Measurements from ENCODE around the gene TMEM63B.
A peak's percentile ranks its signal among the peaks of the same experiment; 100 is the strongest.

- TF ChIP-seq MAX (IDR thresholded peaks at IDR 0.05) (peak; percentile 51; the same call in 1 of the 2 replicates), EGR1 (IDR thresholded peaks at IDR 0.05) (no peak), CEBPB (IDR thresholded peaks at IDR 0.05) (no peak), EP300 (IDR thresholded peaks at IDR 0.05; ENCODE audit: borderline replicate concordance) (peak; percentile 24; the same call in 1 of the 2 replicates), NFIC (IDR thresholded peaks at IDR 0.05) (0 out of 2 replicates have a peak, but pooled peaks have one; percentile 51), TAF1 (IDR thresholded peaks at IDR 0.05; ENCODE audit: low read depth) (no peak), FOXM1 (IDR thresholded peaks at IDR 0.05; ENCODE audit: borderline replicate concordance, low read depth) (no peak), RAD21 (IDR thresholded peaks at IDR 0.05; ENCODE audit: low read depth) (no peak), YY1 (IDR thresholded peaks at IDR 0.05; ENCODE audit: low read depth) (no peak), TEAD4 (IDR thresholded peaks at IDR 0.05) (peak; percentile 78), TCF12 (IDR thresholded peaks at IDR 0.05; ENCODE audit: low read depth) (peak; percentile 72), CREB1 (IDR thresholded peaks at IDR 0.05; ENCODE audit: low read depth) (no peak), ZBTB7A (IDR thresholded peaks at IDR 0.05; ENCODE audit: low read depth) (no peak)
- TF ChIP-seq, protein P1, sequence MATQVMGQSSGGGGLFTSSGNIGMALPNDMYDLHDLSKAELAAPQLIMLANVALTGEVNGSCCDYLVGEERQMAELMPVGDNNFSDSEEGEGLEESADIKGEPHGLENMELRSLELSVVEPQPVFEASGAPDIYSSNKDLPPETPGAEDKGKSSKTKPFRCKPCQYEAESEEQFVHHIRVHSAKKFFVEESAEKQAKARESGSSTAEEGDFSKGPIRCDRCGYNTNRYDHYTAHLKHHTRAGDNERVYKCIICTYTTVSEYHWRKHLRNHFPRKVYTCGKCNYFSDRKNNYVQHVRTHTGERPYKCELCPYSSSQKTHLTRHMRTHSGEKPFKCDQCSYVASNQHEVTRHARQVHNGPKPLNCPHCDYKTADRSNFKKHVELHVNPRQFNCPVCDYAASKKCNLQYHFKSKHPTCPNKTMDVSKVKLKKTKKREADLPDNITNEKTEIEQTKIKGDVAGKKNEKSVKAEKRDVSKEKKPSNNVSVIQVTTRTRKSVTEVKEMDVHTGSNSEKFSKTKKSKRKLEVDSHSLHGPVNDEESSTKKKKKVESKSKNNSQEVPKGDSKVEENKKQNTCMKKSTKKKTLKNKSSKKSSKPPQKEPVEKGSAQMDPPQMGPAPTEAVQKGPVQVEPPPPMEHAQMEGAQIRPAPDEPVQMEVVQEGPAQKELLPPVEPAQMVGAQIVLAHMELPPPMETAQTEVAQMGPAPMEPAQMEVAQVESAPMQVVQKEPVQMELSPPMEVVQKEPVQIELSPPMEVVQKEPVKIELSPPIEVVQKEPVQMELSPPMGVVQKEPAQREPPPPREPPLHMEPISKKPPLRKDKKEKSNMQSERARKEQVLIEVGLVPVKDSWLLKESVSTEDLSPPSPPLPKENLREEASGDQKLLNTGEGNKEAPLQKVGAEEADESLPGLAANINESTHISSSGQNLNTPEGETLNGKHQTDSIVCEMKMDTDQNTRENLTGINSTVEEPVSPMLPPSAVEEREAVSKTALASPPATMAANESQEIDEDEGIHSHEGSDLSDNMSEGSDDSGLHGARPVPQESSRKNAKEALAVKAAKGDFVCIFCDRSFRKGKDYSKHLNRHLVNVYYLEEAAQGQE (IDR thresholded peaks at IDR 0.05; ENCODE audit: low read depth) = no peak
Observed at GRCh38 chr6:44115866-44116265, 11.5 kb upstream of the TMEM63B start.
